GM19395 (cell line): ENCODE data around the gene GABRB1.
"Not testable (repeated sequence)": the region's sequence is repeated elsewhere in the genome, so short reads cannot be mapped to it uniquely, and the experiment has no call there.

Experiments used
- ATAC-seq: cut with Tn5 transposase; IDR thresholded peaks from one replicate; pipeline ENCODE4 v1.9.1; 2021; ENCODE audit warnings: mild to moderate bottlenecking, moderate library complexity; ENCODE audit not compliant: unreplicated experiment

The GABRB1 gene

GRCh38 chr4:47378021-47378530 lies 346.7 kb downstream of the GABRB1 start:
- ATAC-seq = not testable (repeated sequence)

GRCh38 chr4:47381172-47381571 lies 349.8 kb downstream of the GABRB1 start:
- ATAC-seq = no peak

GRCh38 chr4:47382846-47383360 lies 351.5 kb downstream of the GABRB1 start:
- ATAC-seq = no peak

- no peak for ATAC-seq
Observed at GRCh38 chr4:47383829-47384427, 352.6 kb downstream of the GABRB1 start.

GRCh38 chr4:47386146-47386545 lies 354.8 kb downstream of the GABRB1 start:
- ATAC-seq = no peak

- ATAC-seq = no peak
Observed at GRCh38 chr4:47386561-47387235, 355.3 kb downstream of the GABRB1 start.

- ATAC-seq = peak; percentile 10
Observed at GRCh38 chr4:47390428-47391125, 359.2 kb downstream of the GABRB1 start.

- peak; percentile 77 for ATAC-seq
Observed at GRCh38 chr4:47391256-47391655, 359.9 kb downstream of the GABRB1 start.

- no peak for ATAC-seq
Observed at GRCh38 chr4:47406408-47406807, 375.0 kb downstream of the GABRB1 start.

GRCh38 chr4:47410271-47410670 lies 378.9 kb downstream of the GABRB1 start:
- ATAC-seq = no peak

- ATAC-seq = peak; percentile 44
Observed at GRCh38 chr4:47413521-47413920, 382.2 kb downstream of the GABRB1 start.

- peak; percentile 72 for ATAC-seq
Observed at GRCh38 chr4:47415719-47416118, 384.4 kb downstream of the GABRB1 start.

- ATAC-seq = no peak
Observed at GRCh38 chr4:47418147-47418546, 386.8 kb downstream of the GABRB1 start.

GRCh38 chr4:47419296-47419695 lies 387.9 kb downstream of the GABRB1 start:
- ATAC-seq = no peak

- no peak for ATAC-seq
Observed at GRCh38 chr4:47425628-47426027, 394.3 kb downstream of the GABRB1 start.

GRCh38 chr4:47427935-47428334 lies 396.6 kb downstream of the GABRB1 start:
- no peak for ATAC-seq

GRCh38 chr4:47432749-47433148 lies 401.4 kb downstream of the GABRB1 start:
- ATAC-seq = no peak

- ATAC-seq = no peak
Observed at GRCh38 chr4:47434931-47435330, 403.6 kb downstream of the GABRB1 start.

- peak; percentile 83 for ATAC-seq
Observed at GRCh38 chr4:47442980-47443379, 411.6 kb downstream of the GABRB1 start.

GRCh38 chr4:47444031-47444430 lies 412.7 kb downstream of the GABRB1 start:
- ATAC-seq = no peak

- no peak for ATAC-seq
Observed at GRCh38 chr4:47451657-47452056, 420.3 kb downstream of the GABRB1 start.

- ATAC-seq = peak; percentile 39
Observed at GRCh38 chr4:47462799-47463234, 431.4 kb downstream of the GABRB1 start.
